Karpas-422 (cell line): ENCODE data around the gene KLHL17. TPM values are rescaled to one million over a fixed set of nuclear protein-coding genes. Genes with fewer than 3 reads are reported as not detected.

ENCODE experiments used
- DNase-seq: peaks from one replicate; pipeline ENCODE4 v3.0.0-alpha.2; 2015
- H2AFZ ChIP-seq: fragments of 200-600 bp; sonication (generic); 2 replicates; pipeline ENCODE4 v1.6.1; 2014; ENCODE audit warnings: antibody characterized with exemption, low read length, mixed read lengths
- H3K27ac ChIP-seq: fragments of 200-600 bp; sonication (generic); 2 replicates; pipeline ENCODE4 v1.5.1; 2014; ENCODE audit warnings: mild to moderate bottlenecking, low read length, moderate library complexity
- H3K27me3 ChIP-seq: fragments of 200-600 bp; sonication (generic); 2 replicates; pipeline ENCODE4 v1.6.1; 2014; ENCODE audit warnings: low read length, mixed read lengths
- H3K36me3 ChIP-seq: fragments of 200-600 bp; sonication (generic); 2 replicates; pipeline ENCODE4 v1.6.1; 2014; ENCODE audit warnings: low read length, mixed read lengths; ENCODE audit not compliant: insufficient read depth
- H3K4me1 ChIP-seq: fragments of 200-600 bp; sonication (generic); 2 replicates; pipeline ENCODE4 v1.6.1; 2014; ENCODE audit warnings: mild to moderate bottlenecking, low read length, mixed read lengths
- H3K4me2 ChIP-seq: fragments of 200-600 bp; sonication (generic); 2 replicates; pipeline ENCODE4 v1.6.1; 2014; ENCODE audit warnings: low read length, low read depth, mild to moderate bottlenecking; ENCODE audit not compliant: poor library complexity, severe bottlenecking
- H3K4me3 ChIP-seq: fragments of 200-600 bp; sonication (generic); 2 replicates; pipeline ENCODE4 v1.5.1; 2014; ENCODE audit warnings: mild to moderate bottlenecking, antibody characterized with exemption, low read length, mixed read lengths
- H3K79me2 ChIP-seq: fragments of 200-600 bp; sonication (generic); 2 replicates; pipeline ENCODE4 v1.6.1; 2014; ENCODE audit warnings: mild to moderate bottlenecking, low read length, mixed read lengths
- H3K9ac ChIP-seq: fragments of 200-600 bp; sonication (generic); 2 replicates; pipeline ENCODE4 v1.6.0; 2014; ENCODE audit warnings: low read length
- H3K9me2 ChIP-seq: fragments of 200-600 bp; sonication (generic), shearing (Covaris generic); replicated peaks from 2 replicates; pipeline ENCODE4 v1.6.0; 2014; ENCODE audit warnings: mild to moderate bottlenecking, low read length, moderate library complexity; ENCODE audit not compliant: insufficient read depth
- H3K9me3 ChIP-seq: fragments of 300-700, 200-600 bp; sonication (generic); 2 replicates; pipeline ENCODE4 v1.6.1; 2014; ENCODE audit warnings: low read length, mixed read lengths
- H4K20me1 ChIP-seq: fragments of 200-600 bp; sonication (generic); 2 replicates; pipeline ENCODE4 v1.6.1; 2014; ENCODE audit warnings: mild to moderate bottlenecking, antibody characterized with exemption, low read length, low read depth; ENCODE audit not compliant: insufficient read depth
- total RNA-seq: library from RNA; depleted of rRNA; stranded (reverse); fragments of >200 nt; shearing (Covaris generic); gene quantifications from 2 replicates; pipeline ENCODE4 v1.2.3, GENCODE V29; 2014; ENCODE audit warnings: low replicate concordance

The KLHL17 gene
- total RNA-seq, 1 experiment from 2014 or later: 13.9 TPM

- Histone ChIP-seq H3K36me3 (no peaks in the 10 kb centered on the region), H3K4me3 (peak overlapping the region; percentile 72), H3K79me2 (peaks cover 23% of the 10 kb centered on the region), H3K4me2 (peak overlapping the region; percentile 67), H3K27me3 (no peaks in the 10 kb centered on the region), H4K20me1 (peaks cover 24% of the 10 kb centered on the region), H3K9me3 (no peaks in the 10 kb centered on the region), H3K9ac (peak overlapping the region; percentile 75), H3K27ac (no peak overlapping the region), H2AFZ (no peak overlapping the region), H3K9me2 (no peaks in the 10 kb centered on the region), H3K4me1 (peaks cover 14% of the 10 kb centered on the region)
- no peak for DNase-seq
Observed at GRCh38 chr1:959731-960362, 537 bp upstream of the KLHL17 start.

GRCh38 chr1:961132-961669 lies 817 bp downstream of the KLHL17 start:
- Histone ChIP-seq H4K20me1 (peaks cover 19% of the 10 kb centered on the region), H3K36me3 (no peaks in the 10 kb centered on the region), H3K4me3 (peak overlapping the region; percentile 72), H3K27me3 (no peaks in the 10 kb centered on the region), H3K79me2 (peaks cover 23% of the 10 kb centered on the region), H3K4me2 (peak overlapping the region; percentile 67), H3K9ac (peak overlapping the region; percentile 75), H3K9me2 (no peaks in the 10 kb centered on the region), H3K9me3 (no peaks in the 10 kb centered on the region), H2AFZ (no peak overlapping the region), H3K27ac (no peak overlapping the region), H3K4me1 (peaks cover 17% of the 10 kb centered on the region)
- no peak for DNase-seq

- no peaks in the 10 kb centered on the region for H3K9me2 ChIP-seq
- no peak for DNase-seq
- H3K36me3 ChIP-seq: no peaks in the 10 kb centered on the region
- no peaks in the 10 kb centered on the region for H3K9me3 ChIP-seq
- no peak overlapping the region for H3K9ac ChIP-seq
- no peaks in the 10 kb centered on the region for H3K27me3 ChIP-seq
- H3K4me1 ChIP-seq: peaks cover 22% of the 10 kb centered on the region
- H4K20me1 ChIP-seq: peaks cover 10% of the 10 kb centered on the region
- no peak overlapping the region for H3K27ac ChIP-seq
- no peak overlapping the region for H3K4me2 ChIP-seq
- H2AFZ ChIP-seq: no peak overlapping the region
- peaks cover 14% of the 10 kb centered on the region for H3K79me2 ChIP-seq
- no peak overlapping the region for H3K4me3 ChIP-seq
Observed at GRCh38 chr1:962381-963300, 2.3 kb downstream of the KLHL17 start.

- no peak overlapping the region for H3K27ac ChIP-seq
- no peaks in the 10 kb centered on the region for H3K36me3 ChIP-seq
- H3K4me1 ChIP-seq: peaks cover 17% of the 10 kb centered on the region
- DNase-seq: no peak
- no peak overlapping the region for H3K9ac ChIP-seq
- peaks cover 7% of the 10 kb centered on the region for H4K20me1 ChIP-seq
- H3K27me3 ChIP-seq: no peaks in the 10 kb centered on the region
- H3K9me3 ChIP-seq: no peaks in the 10 kb centered on the region
- no peak overlapping the region for H2AFZ ChIP-seq
- H3K79me2 ChIP-seq: peaks cover 8% of the 10 kb centered on the region
- H3K9me2 ChIP-seq: no peaks in the 10 kb centered on the region
- H3K4me2 ChIP-seq: no peak overlapping the region
- no peak overlapping the region for H3K4me3 ChIP-seq
Observed at GRCh38 chr1:963301-963651, 2.9 kb downstream of the KLHL17 start.

- no peak overlapping the region for H3K4me3 ChIP-seq
- no peak for DNase-seq
- H3K36me3 ChIP-seq: no peaks in the 10 kb centered on the region
- H2AFZ ChIP-seq: no peak overlapping the region
- H3K9ac ChIP-seq: no peak overlapping the region
- peaks cover 1% of the 10 kb centered on the region for H3K79me2 ChIP-seq
- H3K9me2 ChIP-seq: no peaks in the 10 kb centered on the region
- peaks cover under 1% of the 10 kb centered on the region; the same call in 1 of the 2 replicates for H4K20me1 ChIP-seq
- no peak overlapping the region for H3K27ac ChIP-seq
- no peak overlapping the region for H3K4me2 ChIP-seq
- H3K4me1 ChIP-seq: peaks cover 17% of the 10 kb centered on the region
- no peaks in the 10 kb centered on the region for H3K27me3 ChIP-seq
- no peaks in the 10 kb centered on the region for H3K9me3 ChIP-seq
Observed at GRCh38 chr1:963746-964525, 3.6 kb downstream of the KLHL17 start.

GRCh38 chr1:964691-965525 lies 4.5 kb downstream of the KLHL17 start:
- H3K79me2 ChIP-seq: no peaks in the 10 kb centered on the region
- H3K4me2 ChIP-seq: no peak overlapping the region
- H3K4me3 ChIP-seq: no peak overlapping the region
- H3K4me1 ChIP-seq: peaks cover 17% of the 10 kb centered on the region
- H3K36me3 ChIP-seq: no peaks in the 10 kb centered on the region
- H3K9me2 ChIP-seq: no peaks in the 10 kb centered on the region
- no peak overlapping the region for H2AFZ ChIP-seq
- no peaks in the 10 kb centered on the region for H3K27me3 ChIP-seq
- H3K9ac ChIP-seq: no peak overlapping the region
- no peaks in the 10 kb centered on the region for H3K9me3 ChIP-seq
- H4K20me1 ChIP-seq: no peaks in the 10 kb centered on the region
- no peak for DNase-seq
- no peak overlapping the region for H3K27ac ChIP-seq

GRCh38 chr1:965526-966134 lies 5.2 kb downstream of the KLHL17 start:
- Histone ChIP-seq H3K27ac (no peak overlapping the region), H3K4me3 (no peak overlapping the region), H2AFZ (no peak overlapping the region), H3K79me2 (no peaks in the 10 kb centered on the region), H3K27me3 (no peaks in the 10 kb centered on the region), H3K9me3 (no peaks in the 10 kb centered on the region), H3K36me3 (no peaks in the 10 kb centered on the region), H4K20me1 (no peaks in the 10 kb centered on the region), H3K9me2 (no peaks in the 10 kb centered on the region), H3K9ac (no peak overlapping the region), H3K4me1 (peaks cover 17% of the 10 kb centered on the region), H3K4me2 (peak overlapping the region; percentile 89)
- DNase-seq: no peak
